GM06990 (cell line): ENCODE measurements around the gene TTC7B.

ENCODE experiments used
- DNase-seq: peaks from one replicate; pipeline ENCODE4 v3.0.0-alpha.2; 2011; ENCODE audit not compliant: insufficient read length; ENCODE audit errors: extremely low read depth
- H3K27me3 ChIP-seq: replicated peaks from 2 replicates; pipeline ENCODE4 v1.6.0; 2011; ENCODE audit warnings: low read length; ENCODE audit not compliant: control insufficient read depth, insufficient read depth
- H3K36me3 ChIP-seq: 2 replicates; pipeline ENCODE4 v1.5.1; 2011; ENCODE audit warnings: low read length; ENCODE audit not compliant: control insufficient read depth, insufficient read depth
- H3K4me3 ChIP-seq: replicated peaks from 2 replicates; pipeline ENCODE4 v1.5.1; 2011; ENCODE audit warnings: low read depth, mild to moderate bottlenecking, control low read depth, low read length
- CTCF ChIP-seq: IDR thresholded peaks from 2 replicates; pipeline ENCODE4 v1.5.1; 2011; ENCODE audit warnings: low read length, control low read depth, mild to moderate bottlenecking, inconsistent platforms; ENCODE audit not compliant: insufficient read depth, poor library complexity, severe bottlenecking

The TTC7B gene

GRCh38 chr14:90583427-90583826 is 232.8 kb downstream of the TTC7B start:
- Histone ChIP-seq H3K36me3 (no peaks in the 10 kb centered on the region), H3K4me3 (no peak overlapping the region), H3K27me3 (peaks cover 2% of the 10 kb centered on the region; the same call in 1 of the 2 replicates)
- TF ChIP-seq CTCF: no peak
- DNase-seq: no peak

- TF ChIP-seq CTCF: no peak
- DNase-seq: no peak
- Histone ChIP-seq H3K27me3 (peaks cover 2% of the 10 kb centered on the region; the same call in 1 of the 2 replicates), H3K4me3 (no peak overlapping the region), H3K36me3 (no peaks in the 10 kb centered on the region)
Measured at GRCh38 chr14:90582166-90582565, 234.1 kb downstream of the TTC7B start.

- Histone ChIP-seq H3K27me3 (peaks cover 2% of the 10 kb centered on the region; the same call in 1 of the 2 replicates), H3K36me3 (no peaks in the 10 kb centered on the region), H3K4me3 (no peak overlapping the region)
- no peak for TF ChIP-seq CTCF
- no peak for DNase-seq
Measured at GRCh38 chr14:90581745-90582144, 234.5 kb downstream of the TTC7B start.

GRCh38 chr14:90580377-90581335 is 235.6 kb downstream of the TTC7B start:
- no peak for DNase-seq
- no peak for TF ChIP-seq CTCF
- H3K36me3 ChIP-seq: no peaks in the 10 kb centered on the region
- no peak overlapping the region for H3K4me3 ChIP-seq
- peaks cover 2% of the 10 kb centered on the region; the same call in 1 of the 2 replicates for H3K27me3 ChIP-seq

GRCh38 chr14:90579816-90580215 is 236.4 kb downstream of the TTC7B start:
- no peak for TF ChIP-seq CTCF

More at GRCh38 chr14:90579816-90580215, 236.4 kb downstream of the TTC7B start:
- H3K4me3 ChIP-seq: no peak overlapping the region
- peaks cover 2% of the 10 kb centered on the region; the same call in 1 of the 2 replicates for H3K27me3 ChIP-seq
- H3K36me3 ChIP-seq: no peaks in the 10 kb centered on the region
- DNase-seq: no peak
